ENCODE results near the gene RHEBL1. TPM values are rescaled to one million over a fixed set of nuclear protein-coding genes. Genes with fewer than 3 reads are reported as not detected.

Gene RHEBL1
- total and polyA plus RNA-seq, 3 experiments from 2014 or later, result 8.0 to 10.2 (median 10.1) TPM

DNA sequence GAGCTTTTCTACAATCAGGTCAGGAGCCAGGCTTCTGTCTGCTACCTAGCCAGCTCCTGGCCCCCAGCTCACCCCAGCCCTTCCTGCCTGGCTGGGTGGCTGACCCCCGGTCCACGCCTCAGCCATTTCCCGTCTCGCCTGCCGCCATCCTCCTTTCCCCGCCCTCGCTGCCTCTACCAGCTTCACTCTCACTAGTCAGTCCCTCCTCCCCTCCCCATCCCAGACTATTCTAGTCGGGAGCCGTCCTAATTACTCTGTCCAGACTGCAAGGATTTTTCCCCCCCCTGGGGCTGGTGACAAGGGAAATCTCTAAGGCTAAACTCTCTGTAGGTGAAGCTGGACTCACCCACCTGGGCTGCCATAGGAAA is 24.0 kb upstream of the RHEBL1 start:
- peaks cover 58% of the 10 kb centered on the region for H3K27me3 ChIP-seq (ENCODE audit: insufficient read depth, low read length, poor library complexity, severe bottlenecking)
- H3K4me3 ChIP-seq (ENCODE audit: low read length), result no peak overlapping the region
- CTCF ChIA-PET, result interaction anchor here (1.1 to 6.1 kb wide), 7 partner anchors 9 to 37 kb away, joined by 3 to 62 read pairs (median 7); partner anchors contain the start of genes LMBR1L and TUBA1B
- no peaks in the 10 kb centered on the region for H3K9me3 ChIP-seq (ENCODE audit: low read length)
- peaks cover 47% of the 10 kb centered on the region for H3K4me1 ChIP-seq (ENCODE audit: insufficient read depth, low read length)
- Mint-ChIP-seq H3K36me3 (peaks cover 0 to 28% (median 9%) of the 10 kb centered on the region in 3 donors), H3K27me3 (peaks cover 49 to 54% of the 10 kb centered on the region in 2 donors), H3K4me1 (peaks cover 36 to 52% (median 43%) of the 10 kb centered on the region in 3 donors), H3K27ac (peak overlapping the region in 2 of 8 donors; percentile 59 to 61), H3K9me3 (no peaks in the 10 kb centered on the region), H3K4me3 (peak overlapping the region in 5 of 7 donors; percentile 11 to 49 (median 21))
- H3K27ac ChIP-seq (ENCODE audit: low read depth, low read length), result peak overlapping the region; percentile 70
- peaks cover 10% of the 10 kb centered on the region for H3K36me3 ChIP-seq (ENCODE audit: insufficient read depth, low read length)
- DNase-seq, result no peak
- POLR2A ChIA-PET, result interaction anchor here (0.7 to 2.9 kb wide), 3 partner anchors 17 to 170 kb away, joined by 4 to 12 read pairs (median 4); partner anchors contain the start of genes LMBR1L and TUBA1B

- Histone ChIP-seq H3K36me3 (ENCODE audit: insufficient read depth, low read length) (peaks cover 10% of the 10 kb centered on the region), H3K27me3 (ENCODE audit: insufficient read depth, low read length, poor library complexity, severe bottlenecking) (peaks cover 63% of the 10 kb centered on the region), H3K27ac (ENCODE audit: low read depth, low read length) (peak overlapping the region; percentile 70), H3K9me3 (ENCODE audit: low read length) (no peaks in the 10 kb centered on the region), H3K4me1 (ENCODE audit: insufficient read depth, low read length) (peaks cover 56% of the 10 kb centered on the region), H3K4me3 (ENCODE audit: low read length) (no peak overlapping the region)
- no peak for DNase-seq
- Mint-ChIP-seq H3K36me3 (peaks cover 0 to 19% (median 6%) of the 10 kb centered on the region in 3 donors), H3K9me3 (no peaks in the 10 kb centered on the region), H3K27me3 (peaks cover 58 to 63% of the 10 kb centered on the region in 2 donors), H3K27ac (peak overlapping the region in 1 of 8 donors; percentile 47), H3K4me1 (peaks cover 42 to 61% (median 51%) of the 10 kb centered on the region in 3 donors), H3K4me3 (no peak overlapping the region)
- CTCF ChIA-PET, result interaction anchor here (0.8 to 6.1 kb wide), 15 partner anchors 11 to 142 kb away, joined by 3 to 62 read pairs (median 5); partner anchors contain the start of genes LMBR1L, RHEBL1, TUBA1A and TUBA1B
- POLR2A ChIA-PET, result interaction anchor here (0.9 to 2.9 kb wide), 3 partner anchors 18 to 38 kb away, joined by 3 to 12 read pairs (median 4); partner anchors contain the start of genes LMBR1L, RHEBL1 and TUBA1B
Observed at GRCh38 chr12:49092816-49093406, 23.1 kb upstream of the RHEBL1 start.

DNA sequence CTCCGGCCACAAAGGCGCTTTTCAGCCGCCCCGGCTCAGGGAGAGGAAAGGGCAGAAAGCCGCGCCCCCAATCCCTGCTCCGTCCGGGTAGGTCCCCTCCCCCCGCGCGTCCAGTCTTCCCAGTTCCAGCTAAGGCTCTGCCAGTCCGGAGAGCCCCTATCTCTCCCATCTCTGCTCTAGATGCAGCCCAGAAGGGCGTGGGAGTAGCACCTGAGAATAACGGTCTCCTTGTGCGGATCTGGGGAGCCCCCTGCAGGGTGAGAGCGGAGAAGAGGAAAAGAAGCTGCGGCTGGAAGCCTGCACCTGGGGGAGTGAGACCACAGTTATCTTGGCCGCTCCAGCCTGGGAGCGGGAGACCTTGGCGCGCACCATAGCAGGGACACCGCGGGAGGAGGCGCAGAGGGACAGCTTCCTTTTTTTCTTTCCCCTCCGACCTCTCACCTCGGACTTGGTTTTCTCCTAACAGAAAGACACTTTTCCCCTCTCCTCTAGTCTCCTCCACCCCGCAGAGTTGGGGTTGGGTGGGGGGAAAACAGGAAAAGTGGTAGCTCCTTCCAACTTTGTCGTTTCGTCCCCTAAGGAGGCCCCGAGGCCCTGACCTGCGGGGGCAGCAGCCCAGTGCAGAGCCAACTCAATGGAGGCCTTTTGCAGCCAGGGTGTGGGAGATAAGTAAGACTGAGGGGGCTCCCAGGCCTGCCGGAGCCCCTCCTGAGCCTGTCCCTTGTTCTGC is 22.5 kb upstream of the RHEBL1 start:
- Histone ChIP-seq H3K9me3 (ENCODE audit: low read length) (no peaks in the 10 kb centered on the region), H3K4me1 (ENCODE audit: insufficient read depth, low read length) (peaks cover 59% of the 10 kb centered on the region), H3K4me3 (ENCODE audit: low read length) (no peak overlapping the region), H3K36me3 (ENCODE audit: insufficient read depth, low read length) (peaks cover 3% of the 10 kb centered on the region), H3K27me3 (ENCODE audit: insufficient read depth, low read length, poor library complexity, severe bottlenecking) (peaks cover 63% of the 10 kb centered on the region), H3K27ac (ENCODE audit: low read depth, low read length) (peak overlapping the region; percentile 70)
- DNase-seq, result peak in 4 of 5 donors; percentile 31 to 67 (median 41)
- H3K9me3 Mint-ChIP-seq, result no peaks in the 10 kb centered on the region
- H3K4me1 Mint-ChIP-seq, result peaks cover 46 to 65% (median 58%) of the 10 kb centered on the region in 3 donors
- H3K36me3 Mint-ChIP-seq, result peaks cover 0 to 12% (median 6%) of the 10 kb centered on the region in 3 donors
- POLR2A ChIA-PET, result interaction anchor here (0.9 kb wide), 1 partner anchor 23 kb away, joined by 3 read pairs; the partner anchor contains the start of gene RHEBL1
- CTCF ChIA-PET, result interaction anchor here (0.8 to 6.1 kb wide), 15 partner anchors 12 to 143 kb away, joined by 3 to 62 read pairs (median 5); partner anchors contain the start of genes RHEBL1, TUBA1A and TUBA1B
- H3K4me3 Mint-ChIP-seq, result peak overlapping the region in 6 of 7 donors; percentile 26 to 85 (median 33)
- H3K27ac Mint-ChIP-seq, result peak overlapping the region in 2 of 8 donors; percentile 33 to 55
- H3K27me3 Mint-ChIP-seq, result peaks cover 59 to 63% of the 10 kb centered on the region in 2 donors

- Histone ChIP-seq H3K9me3 (ENCODE audit: low read length) (no peaks in the 10 kb centered on the region), H3K27ac (ENCODE audit: low read depth, low read length) (peak overlapping the region; percentile 52), H3K4me1 (ENCODE audit: insufficient read depth, low read length) (peaks cover 59% of the 10 kb centered on the region), H3K27me3 (ENCODE audit: insufficient read depth, low read length, poor library complexity, severe bottlenecking) (peaks cover 63% of the 10 kb centered on the region), H3K4me3 (ENCODE audit: low read length) (no peak overlapping the region), H3K36me3 (ENCODE audit: insufficient read depth, low read length) (no peaks in the 10 kb centered on the region)
- peaks cover 46 to 66% (median 63%) of the 10 kb centered on the region in 3 donors for H3K4me1 Mint-ChIP-seq
- H3K27me3 Mint-ChIP-seq, result peaks cover 60 to 63% of the 10 kb centered on the region in 2 donors
- no peaks in the 10 kb centered on the region for H3K9me3 Mint-ChIP-seq
- CTCF ChIA-PET, result interaction anchor here (0.9 to 6.1 kb wide), 13 partner anchors 12 to 144 kb away, joined by 3 to 62 read pairs (median 5); partner anchors contain the start of genes RHEBL1, TUBA1A and TUBA1B
- POLR2A ChIA-PET, result interaction anchor here (0.9 kb wide), 1 partner anchor 22 kb away, joined by 3 read pairs; the partner anchor contains the start of gene RHEBL1
- H3K4me3 Mint-ChIP-seq, result peak overlapping the region in 6 of 7 donors; percentile 26 to 85 (median 33)
- H3K27ac Mint-ChIP-seq, result peak overlapping the region in 1 of 8 donors; percentile 55
- no peak for DNase-seq
- H3K36me3 Mint-ChIP-seq, result peaks cover 0 to 9% (median 6%) of the 10 kb centered on the region in 3 donors
Observed at GRCh38 chr12:49091836-49092085, 22.0 kb upstream of the RHEBL1 start.

DNA sequence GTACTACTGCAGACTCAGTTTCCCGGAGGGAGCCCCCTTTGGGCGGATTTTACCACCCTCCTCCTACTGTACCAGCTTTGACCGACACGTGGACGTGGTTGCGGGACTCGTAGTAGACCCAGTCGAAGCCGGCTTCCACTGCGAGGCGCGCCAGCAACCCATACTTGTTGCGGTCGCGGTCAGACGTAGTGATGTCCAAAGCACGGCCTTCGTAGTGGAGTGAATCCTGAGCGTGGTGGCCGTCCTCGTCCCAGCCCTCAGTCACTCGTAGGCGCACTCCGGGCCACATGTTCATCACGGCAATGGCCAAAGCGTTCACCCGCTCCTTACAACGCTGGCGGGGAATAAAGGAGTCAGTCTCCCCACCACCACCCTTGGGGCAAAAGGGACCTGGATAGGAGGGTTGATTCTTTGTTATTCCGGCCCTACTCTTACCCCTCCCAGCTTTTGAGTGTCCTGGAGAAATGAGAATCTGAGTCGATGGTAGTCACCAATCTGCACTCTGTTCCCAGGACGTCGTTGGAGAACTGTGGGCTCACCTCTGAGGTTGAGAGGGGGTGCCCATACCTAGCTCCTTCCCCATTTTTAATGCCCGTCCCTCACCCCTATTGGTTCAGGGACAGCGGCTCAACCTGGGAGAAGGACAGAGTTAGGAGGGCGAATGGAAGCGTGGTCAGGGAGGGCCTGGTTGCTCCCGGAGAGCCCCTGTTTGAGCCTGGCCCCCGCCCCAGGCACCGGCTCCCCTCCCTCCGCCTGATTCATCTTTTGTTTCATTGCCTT is 21.5 kb upstream of the RHEBL1 start:
- Histone ChIP-seq H3K36me3 (ENCODE audit: insufficient read depth, low read length) (no peaks in the 10 kb centered on the region), H3K4me3 (ENCODE audit: low read length) (no peak overlapping the region), H3K27ac (ENCODE audit: low read depth, low read length) (peak overlapping the region; percentile 52), H3K4me1 (ENCODE audit: insufficient read depth, low read length) (peaks cover 59% of the 10 kb centered on the region), H3K27me3 (ENCODE audit: insufficient read depth, low read length, poor library complexity, severe bottlenecking) (peaks cover 63% of the 10 kb centered on the region), H3K9me3 (ENCODE audit: low read length) (no peaks in the 10 kb centered on the region)
- ChIA-PET POLR2A (no interaction called here), CTCF (interaction anchor here (0.6 to 6.1 kb wide), 14 partner anchors 11 to 221 kb away, joined by 3 to 62 read pairs (median 5); partner anchors contain the start of genes RHEBL1, TUBA1A and TUBA1B)
- H3K4me3 Mint-ChIP-seq, result peak overlapping the region in 5 of 7 donors; percentile 26 to 85 (median 34)
- no peaks in the 10 kb centered on the region for H3K9me3 Mint-ChIP-seq
- H3K4me1 Mint-ChIP-seq, result peaks cover 46 to 68% (median 66%) of the 10 kb centered on the region in 3 donors
- H3K27me3 Mint-ChIP-seq, result peaks cover 59 to 63% of the 10 kb centered on the region in 2 donors
- no peak for DNase-seq
- peaks cover 0 to 4% (median 3%) of the 10 kb centered on the region in 3 donors for H3K36me3 Mint-ChIP-seq
- H3K27ac Mint-ChIP-seq, result peak overlapping the region in 1 of 8 donors; percentile 22

DNA sequence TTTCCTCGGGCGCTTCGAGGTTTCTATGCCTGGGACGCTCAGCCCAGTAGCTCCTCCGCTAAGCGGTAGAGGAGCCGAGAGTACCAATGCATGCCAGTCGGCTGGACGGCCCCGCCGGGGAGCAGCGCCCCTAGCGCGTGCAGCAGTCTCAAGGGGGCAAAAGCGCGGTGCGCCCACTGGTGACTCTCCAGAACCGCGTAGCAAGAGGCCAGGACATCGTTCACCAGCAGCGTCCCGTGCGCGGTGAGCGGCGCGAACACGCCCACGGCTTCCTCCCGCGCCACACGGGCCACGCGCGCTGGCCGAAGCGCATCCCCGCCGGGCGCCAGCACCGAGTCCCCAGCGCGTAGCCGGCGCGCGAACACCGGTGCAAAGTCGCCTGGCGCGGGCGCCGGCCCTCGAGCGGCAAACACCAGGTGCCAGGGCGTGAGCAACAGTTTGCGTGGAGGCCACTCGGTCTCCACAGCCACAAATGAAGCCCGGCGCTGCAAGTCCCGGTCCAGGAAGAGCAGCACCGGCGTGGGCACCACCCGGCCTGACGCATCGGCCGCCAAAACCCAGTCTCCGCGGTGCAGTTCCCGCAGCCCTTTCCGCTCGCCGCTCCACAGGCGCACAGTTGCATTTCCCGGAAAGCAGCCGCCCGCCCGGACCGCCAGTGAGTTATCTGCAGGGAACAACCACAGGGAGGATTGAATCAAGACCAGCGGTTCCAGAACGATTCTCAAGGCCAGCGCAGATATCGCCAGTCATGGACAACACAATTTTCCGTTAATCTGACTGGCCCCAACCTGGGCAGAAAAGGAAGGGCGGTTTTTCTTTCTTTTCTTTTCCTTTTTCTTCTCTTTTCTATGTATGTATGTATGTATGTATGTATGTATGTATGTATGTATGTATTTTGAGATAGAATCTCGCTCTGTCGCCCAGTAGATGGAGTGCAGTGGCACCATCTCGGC is 20.3 kb upstream of the RHEBL1 start:
- peak in 1 of 5 donors; percentile 18 for DNase-seq
- Histone ChIP-seq H3K4me1 (ENCODE audit: insufficient read depth, low read length) (peaks cover 59% of the 10 kb centered on the region), H3K27ac (ENCODE audit: low read depth, low read length) (no peak overlapping the region), H3K36me3 (ENCODE audit: insufficient read depth, low read length) (no peaks in the 10 kb centered on the region), H3K27me3 (ENCODE audit: insufficient read depth, low read length, poor library complexity, severe bottlenecking) (peaks cover 63% of the 10 kb centered on the region), H3K9me3 (ENCODE audit: low read length) (no peaks in the 10 kb centered on the region), H3K4me3 (ENCODE audit: low read length) (peak overlapping the region; percentile 43)
- ChIA-PET CTCF (interaction anchor here (0.8 to 7.7 kb wide), 12 partner anchors 11 to 149 kb away, joined by 4 to 111 read pairs (median 22); partner anchors contain the start of genes LMBR1L, RHEBL1 and TUBA1B), POLR2A (interaction anchor here (1.4 to 2.2 kb wide), 2 partner anchors 21 to 41 kb away, joined by 3 to 18 read pairs; partner anchors contain the start of gene TUBA1B)
- no peaks in the 10 kb centered on the region for H3K36me3 Mint-ChIP-seq
- H3K27ac Mint-ChIP-seq, result peak overlapping the region in 2 of 8 donors; percentile 43 to 84
- no peaks in the 10 kb centered on the region for H3K9me3 Mint-ChIP-seq
- H3K4me1 Mint-ChIP-seq, result peaks cover 40 to 65% (median 63%) of the 10 kb centered on the region in 3 donors
- peak overlapping the region; percentile 63 to 89 (median 76) for H3K4me3 Mint-ChIP-seq
- peaks cover 53 to 59% of the 10 kb centered on the region in 2 donors for H3K27me3 Mint-ChIP-seq
